ENCODE measurements around the gene AQP5. TPM values are rescaled to one million over a fixed set of nuclear protein-coding genes. Genes with fewer than 3 reads are reported as not detected.

Gene AQP5
- total RNA-seq, 2 experiments from 2014 or later, result not detected

DNA sequence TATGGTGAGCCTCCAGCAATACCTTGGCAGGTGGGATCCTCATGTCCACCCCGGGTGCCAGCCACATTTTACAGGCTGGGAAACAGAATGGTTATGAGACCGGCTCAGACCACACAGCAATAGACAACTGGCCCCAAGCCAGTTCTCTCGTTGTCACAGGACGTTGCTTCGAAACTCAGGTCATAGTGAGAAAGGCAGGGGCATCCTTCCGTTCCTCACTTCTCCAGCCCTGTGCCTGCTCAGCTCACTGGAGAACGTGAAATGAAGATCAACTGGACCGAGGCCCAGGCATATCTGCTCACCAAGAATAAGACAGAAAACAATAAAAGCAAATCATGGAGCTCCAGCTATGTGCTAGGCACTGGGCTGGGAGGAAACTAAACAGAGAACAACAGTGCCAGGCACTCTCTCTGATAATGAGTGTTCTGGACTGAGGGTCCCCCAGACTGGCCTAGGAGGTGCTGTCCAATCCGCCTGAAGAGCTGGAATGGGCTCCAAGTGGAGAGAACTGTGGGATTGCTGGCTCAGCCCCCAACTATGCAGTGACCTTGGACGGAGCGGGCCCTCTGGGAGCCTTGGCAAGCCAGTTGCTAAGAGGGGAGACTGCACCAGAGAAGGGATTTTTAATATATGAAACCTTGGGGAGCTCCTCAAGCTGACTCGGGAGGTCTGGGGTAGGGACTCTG is 39.2 kb upstream of the AQP5 start:
- H3K36me3 Mint-ChIP-seq (ENCODE audit: low read depth), result no peaks in the 10 kb centered on the region
- H3K27ac Mint-ChIP-seq, result no peak overlapping the region
- ChIA-PET CTCF (interaction anchor here (1.2 kb wide), 1 partner anchor 23 kb away, joined by 5 read pairs; no protein-coding TSS in a partner anchor), POLR2A (interaction anchor here (0.5 to 0.7 kb wide), 2 partner anchors 20 to 67 kb away, joined by 3 read pairs; no protein-coding TSS in a partner anchor)
- H3K27me3 Mint-ChIP-seq, result no peaks in the 10 kb centered on the region
- H3K4me3 Mint-ChIP-seq, result no peak overlapping the region
- ATAC-seq (no peak), DNase-seq (no peak)
- intact Hi-C loops (cut with micrococcal nuclease), result no loop called here
- no peaks in the 10 kb centered on the region for H3K9me3 Mint-ChIP-seq
- peaks cover 2% of the 10 kb centered on the region for H3K4me1 Mint-ChIP-seq (ENCODE audit: low read depth)
- TF ChIP-seq, protein P1, sequence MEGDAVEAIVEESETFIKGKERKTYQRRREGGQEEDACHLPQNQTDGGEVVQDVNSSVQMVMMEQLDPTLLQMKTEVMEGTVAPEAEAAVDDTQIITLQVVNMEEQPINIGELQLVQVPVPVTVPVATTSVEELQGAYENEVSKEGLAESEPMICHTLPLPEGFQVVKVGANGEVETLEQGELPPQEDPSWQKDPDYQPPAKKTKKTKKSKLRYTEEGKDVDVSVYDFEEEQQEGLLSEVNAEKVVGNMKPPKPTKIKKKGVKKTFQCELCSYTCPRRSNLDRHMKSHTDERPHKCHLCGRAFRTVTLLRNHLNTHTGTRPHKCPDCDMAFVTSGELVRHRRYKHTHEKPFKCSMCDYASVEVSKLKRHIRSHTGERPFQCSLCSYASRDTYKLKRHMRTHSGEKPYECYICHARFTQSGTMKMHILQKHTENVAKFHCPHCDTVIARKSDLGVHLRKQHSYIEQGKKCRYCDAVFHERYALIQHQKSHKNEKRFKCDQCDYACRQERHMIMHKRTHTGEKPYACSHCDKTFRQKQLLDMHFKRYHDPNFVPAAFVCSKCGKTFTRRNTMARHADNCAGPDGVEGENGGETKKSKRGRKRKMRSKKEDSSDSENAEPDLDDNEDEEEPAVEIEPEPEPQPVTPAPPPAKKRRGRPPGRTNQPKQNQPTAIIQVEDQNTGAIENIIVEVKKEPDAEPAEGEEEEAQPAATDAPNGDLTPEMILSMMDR (IDR thresholded peaks at IDR 0.05), result no peak

DNA sequence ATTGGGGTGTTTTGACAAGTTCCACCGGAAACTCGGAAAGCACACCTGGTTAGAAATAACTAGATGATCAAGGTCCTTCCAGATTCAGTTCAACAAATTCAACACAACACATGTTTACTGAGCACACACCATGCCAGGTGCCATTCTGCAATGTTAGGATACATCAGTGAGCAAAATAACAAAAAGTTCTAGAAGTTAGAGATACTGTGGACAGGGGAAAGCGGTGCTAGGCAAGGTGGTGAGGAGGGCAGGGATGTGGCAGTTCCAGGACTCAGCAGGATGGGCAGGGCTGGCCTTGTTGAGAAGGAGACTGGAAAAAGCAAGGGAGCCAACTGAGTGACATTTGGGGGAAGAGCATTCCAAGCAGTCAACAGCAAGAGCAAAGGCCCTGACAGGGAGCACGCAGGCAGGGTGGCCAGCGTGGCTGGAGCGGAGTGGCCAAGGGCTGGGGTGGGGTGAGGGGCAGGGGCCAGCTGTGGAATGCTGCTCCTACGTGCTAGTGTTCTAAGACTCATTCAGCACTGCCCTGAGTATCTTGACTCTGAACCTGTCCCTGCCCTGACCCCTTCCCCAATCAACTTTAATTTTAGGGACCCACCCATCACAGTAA is 38.5 kb upstream of the AQP5 start:
- H3K27me3 Mint-ChIP-seq, result no peaks in the 10 kb centered on the region
- POLR2A ChIA-PET, result interaction anchor here (0.5 to 0.7 kb wide), 2 partner anchors 20 to 68 kb away, joined by 3 read pairs; no protein-coding TSS in a partner anchor
- H3K9me3 Mint-ChIP-seq, result no peaks in the 10 kb centered on the region
- intact Hi-C loops (cut with micrococcal nuclease), result no loop called here
- H3K36me3 Mint-ChIP-seq (ENCODE audit: low read depth), result no peaks in the 10 kb centered on the region
- H3K27ac Mint-ChIP-seq, result no peak overlapping the region
- no peak overlapping the region for H3K4me3 Mint-ChIP-seq
- ATAC-seq (no peak), DNase-seq (no peak)
- CTCF ChIA-PET, result interaction anchor here (1.1 to 1.2 kb wide), 2 partner anchors 22 to 56 kb away, joined by 4 to 5 read pairs; no protein-coding TSS in a partner anchor
- TF ChIP-seq, protein P1 (IDR thresholded peaks at IDR 0.05), result no peak
- peaks cover 2% of the 10 kb centered on the region for H3K4me1 Mint-ChIP-seq (ENCODE audit: low read depth)

DNA sequence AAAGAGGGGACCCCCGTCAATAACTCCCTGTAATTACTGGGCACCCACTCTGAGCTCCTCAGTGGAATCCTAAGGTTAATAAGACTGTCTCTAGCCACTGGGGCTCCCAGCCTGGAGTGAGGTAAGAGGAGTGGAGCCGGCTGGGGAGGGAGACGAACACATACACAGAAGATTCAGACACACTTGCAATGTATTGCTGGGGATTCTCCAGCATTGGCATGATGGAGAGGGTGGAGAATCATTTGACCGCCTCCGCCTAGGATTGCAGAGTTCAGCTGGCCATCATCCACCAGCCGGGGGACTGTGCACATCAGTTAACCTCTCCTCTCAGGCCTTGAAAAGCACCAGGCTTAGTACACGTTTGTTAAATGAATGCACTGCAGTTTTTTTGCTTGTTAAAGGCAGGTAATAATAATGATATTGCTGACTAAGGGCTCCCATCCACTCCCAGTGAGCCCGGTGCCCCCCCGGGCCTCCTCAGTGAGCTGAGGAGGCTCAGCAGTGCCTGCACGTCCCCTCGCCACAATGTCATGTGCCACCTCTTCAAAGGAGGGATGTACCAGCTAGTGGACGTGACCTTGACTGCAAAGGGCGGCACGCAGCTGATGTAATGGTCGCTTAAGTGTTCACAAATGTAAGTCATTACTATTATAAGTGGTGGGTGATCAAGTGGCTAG is 37.7 kb upstream of the AQP5 start:
- ATAC-seq, result no peak
- intact Hi-C loops (cut with micrococcal nuclease), result no loop called here
- TF ChIP-seq, protein P1 (IDR thresholded peaks at IDR 0.05), result no peak
- no peak overlapping the region for H3K27ac Mint-ChIP-seq
- peaks cover 2% of the 10 kb centered on the region for H3K4me1 Mint-ChIP-seq (ENCODE audit: low read depth)
- no peak for DNase-seq
- H3K27me3 Mint-ChIP-seq, result no peaks in the 10 kb centered on the region
- CTCF ChIA-PET, result interaction anchor here (1.1 to 1.2 kb wide), 2 partner anchors 43 to 57 kb away, joined by 3 to 4 read pairs; no protein-coding TSS in a partner anchor
- no peak overlapping the region for H3K4me3 Mint-ChIP-seq
- POLR2A ChIA-PET, result interaction anchor here (0.6 kb wide), 1 partner anchor 56 kb away, joined by 5 read pairs; no protein-coding TSS in a partner anchor
- no peaks in the 10 kb centered on the region for H3K9me3 Mint-ChIP-seq
- H3K36me3 Mint-ChIP-seq (ENCODE audit: low read depth), result no peaks in the 10 kb centered on the region

DNA sequence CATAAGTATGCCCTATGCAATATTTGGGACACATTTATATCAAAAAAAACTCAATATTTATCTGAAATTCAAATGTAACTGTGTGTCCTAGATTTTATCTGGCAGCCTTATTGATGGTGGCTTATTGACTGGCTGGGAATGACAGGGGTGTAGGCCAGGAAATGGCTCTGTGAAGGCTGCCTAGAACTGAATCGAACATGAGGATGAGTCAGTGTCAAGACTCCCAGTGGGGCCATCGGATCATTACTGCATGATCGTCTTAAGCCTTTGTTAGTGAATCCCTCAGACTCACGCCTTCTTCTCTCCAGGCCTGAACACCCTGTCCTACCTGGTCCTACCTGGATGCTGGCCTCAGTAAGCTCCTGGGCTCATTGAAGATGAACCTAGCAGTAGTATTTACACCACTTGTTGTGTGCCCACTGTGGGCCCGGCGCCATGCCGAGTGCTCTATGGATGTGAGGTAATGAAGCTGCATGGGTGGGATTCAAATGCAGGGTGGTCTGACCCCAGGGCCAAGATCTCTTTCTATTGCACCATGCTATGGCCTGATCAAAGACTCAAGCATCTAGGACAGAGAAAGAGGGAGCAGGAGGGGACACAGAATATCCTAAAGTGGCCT is 36.9 kb upstream of the AQP5 start:
- H3K4me3 Mint-ChIP-seq, result no peak overlapping the region
- DNase-seq, result no peak
- H3K27ac Mint-ChIP-seq, result no peak overlapping the region
- intact Hi-C loops (cut with micrococcal nuclease), result no loop called here
- no peaks in the 10 kb centered on the region for H3K9me3 Mint-ChIP-seq
- POLR2A ChIA-PET, result interaction anchor here (0.6 kb wide), 1 partner anchor 55 kb away, joined by 5 read pairs; no protein-coding TSS in a partner anchor
- no peak for ATAC-seq
- peaks cover 2% of the 10 kb centered on the region for H3K4me1 Mint-ChIP-seq (ENCODE audit: low read depth)
- H3K36me3 Mint-ChIP-seq (ENCODE audit: low read depth), result no peaks in the 10 kb centered on the region
- TF ChIP-seq, protein P1 (IDR thresholded peaks at IDR 0.05), result no peak
- CTCF ChIA-PET, result interaction anchor here (1.2 kb wide), 1 partner anchor 42 kb away, joined by 3 read pairs; no protein-coding TSS in a partner anchor
- H3K27me3 Mint-ChIP-seq, result peaks cover under 1% of the 10 kb centered on the region
